HG03558 (cell line): ENCODE measurements around the gene C16orf92.
"Not testable (repeated sequence)": the region's sequence is repeated elsewhere in the genome, so short reads cannot be mapped to it uniquely, and the experiment has no call there.

Source experiments
- ATAC-seq: cut with Tn5 transposase; IDR thresholded peaks from one replicate; pipeline ENCODE4 v1.9.1; 2021; ENCODE audit warnings: moderate number of reproducible peaks; ENCODE audit not compliant: unreplicated experiment; ENCODE audit errors: extremely low read depth

The C16orf92 gene

DNA sequence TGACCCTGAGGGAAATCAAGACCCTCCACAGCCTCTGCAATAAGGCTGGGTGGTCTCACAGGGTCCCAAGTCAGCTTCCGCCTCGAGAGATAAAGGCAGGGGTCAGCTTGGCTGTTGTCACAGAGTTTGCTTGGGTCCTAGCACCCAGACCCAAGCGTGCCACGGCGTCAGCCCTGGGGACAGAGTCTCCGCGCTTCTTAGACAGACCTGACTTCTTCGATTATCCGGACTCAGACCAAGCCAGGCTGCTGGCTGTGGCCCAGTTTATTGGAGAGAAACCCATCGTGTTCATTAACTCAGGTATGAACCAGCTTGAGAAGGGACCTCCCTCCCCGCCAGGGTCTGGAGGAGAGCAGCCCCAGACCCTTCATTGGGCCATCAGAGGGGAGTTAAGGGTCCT lies 588 bp downstream of the C16orf92 start:
- ATAC-seq = no peak

- no peak for ATAC-seq
Measured at GRCh38 chr16:30024451-30024850, 1.5 kb downstream of the C16orf92 start.

DNA sequence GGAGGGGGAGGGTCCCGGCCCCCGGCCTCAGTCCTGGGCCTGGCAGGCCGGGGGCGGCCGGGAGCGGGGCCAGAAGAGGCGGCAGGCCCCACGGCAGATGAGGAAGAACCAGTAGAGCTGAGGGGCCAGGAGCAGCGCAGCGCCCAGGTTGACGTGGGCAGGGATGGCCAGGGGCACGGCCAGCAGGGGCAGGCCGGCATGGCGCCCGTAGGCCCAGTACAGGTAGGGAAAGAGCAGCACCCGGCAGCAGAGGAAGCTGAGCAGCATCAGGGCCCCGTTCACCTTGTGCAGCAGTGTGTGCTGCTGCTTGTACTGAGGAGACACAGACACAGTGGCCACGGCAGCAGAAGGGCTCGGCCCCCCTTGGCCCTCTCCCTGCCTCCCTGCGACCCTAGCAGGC lies 2.2 kb downstream of the C16orf92 start:
- no peak for ATAC-seq

DNA sequence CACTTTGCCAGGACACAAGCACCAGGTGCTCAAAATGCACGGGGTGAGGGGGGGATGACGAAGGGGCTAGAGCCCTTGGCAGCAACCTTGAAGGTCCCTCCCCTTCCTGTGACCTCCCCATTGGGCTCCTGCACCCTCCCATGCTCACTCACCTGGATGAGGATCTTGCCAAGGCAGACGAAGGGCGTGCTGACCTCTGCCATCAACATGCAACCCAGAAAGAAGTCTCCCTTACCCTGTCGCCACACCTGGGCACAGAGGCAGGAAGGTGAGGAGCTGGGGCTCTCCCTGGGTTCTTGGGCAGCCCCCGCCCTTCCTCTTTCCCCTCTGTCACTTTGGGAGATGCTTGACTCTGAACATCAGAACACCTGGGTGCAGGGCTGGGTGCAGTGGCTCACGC lies 2.6 kb downstream of the C16orf92 start:
- no peak for ATAC-seq

- ATAC-seq = no peak
Measured at GRCh38 chr16:30026449-30026848, 3.5 kb downstream of the C16orf92 start.

- ATAC-seq = no peak
Measured at GRCh38 chr16:30027588-30028437, 4.8 kb downstream of the C16orf92 start.

DNA sequence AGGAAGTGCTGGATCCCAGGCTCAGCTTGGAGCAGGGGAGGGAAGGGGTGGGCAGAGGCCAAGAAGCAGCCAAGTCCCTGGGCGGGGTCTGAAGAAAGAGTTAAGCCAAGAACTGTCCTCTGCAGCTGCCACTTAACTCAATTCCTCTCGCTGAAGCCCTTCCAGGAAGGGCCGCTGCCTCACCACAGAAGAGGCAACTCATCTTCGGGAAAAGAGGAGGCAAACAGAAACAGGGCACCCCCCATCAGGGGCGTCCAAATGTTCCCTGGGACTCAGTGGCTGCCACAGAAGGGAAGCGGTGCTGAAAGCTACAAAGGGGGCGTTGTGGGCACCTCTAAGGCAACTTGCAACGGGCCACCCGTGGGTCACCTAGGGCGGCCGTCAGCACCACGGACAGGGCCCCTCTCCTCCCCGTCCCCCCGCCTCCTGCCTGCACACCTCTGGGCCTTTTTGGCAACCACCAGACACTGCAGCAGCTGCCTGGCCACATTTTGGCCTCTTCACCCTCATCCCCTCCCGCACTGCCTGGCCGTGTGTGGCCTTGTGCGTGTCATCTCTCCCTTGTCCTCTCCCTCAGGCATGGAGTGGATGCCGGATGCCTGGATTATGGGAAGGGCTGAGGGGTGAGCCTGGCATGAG lies 5.6 kb downstream of the C16orf92 start:
- no peak for ATAC-seq

DNA sequence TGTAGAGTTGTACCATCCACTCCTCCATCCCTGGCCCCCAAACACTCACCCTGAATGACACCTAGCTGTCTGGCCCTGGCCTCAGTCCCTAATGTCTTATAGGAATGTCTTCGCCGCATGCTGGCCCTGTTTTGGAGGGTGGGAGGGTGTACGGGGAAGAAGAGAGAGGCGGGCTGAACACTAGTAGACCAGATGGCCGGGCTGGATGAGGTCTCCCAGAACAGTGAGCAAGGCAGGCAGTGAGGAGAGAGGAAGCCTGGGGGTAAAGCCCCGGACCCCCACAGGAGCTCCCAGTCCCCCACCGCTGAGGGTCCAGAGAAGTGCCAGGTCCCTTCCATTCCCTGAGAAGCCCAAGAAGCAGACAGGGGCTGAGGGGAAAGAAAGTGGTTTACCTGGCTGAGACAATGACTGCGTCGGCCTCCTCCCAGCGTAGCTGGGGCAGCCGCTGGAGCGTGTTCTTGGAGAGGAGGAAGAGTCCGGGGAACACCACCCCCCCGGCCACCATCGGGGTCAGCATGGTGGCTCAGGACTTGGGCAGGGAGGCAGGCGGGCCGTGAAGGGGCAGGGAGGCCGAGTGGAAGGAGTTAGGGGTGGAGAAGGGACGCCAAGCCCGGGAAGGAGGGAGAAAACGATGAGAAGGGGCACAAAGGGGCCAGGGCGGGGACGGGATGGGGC lies 7.2 kb downstream of the C16orf92 start:
- ATAC-seq = no peak

- no peak for ATAC-seq
Measured at GRCh38 chr16:30030841-30031413, 7.9 kb downstream of the C16orf92 start, which contains the start of gene TLCD3B. Gene TLCD3B (minus strand): TSS chr16:30031271. CDS start chr16:30030527, 744 bp downstream.

DNA sequence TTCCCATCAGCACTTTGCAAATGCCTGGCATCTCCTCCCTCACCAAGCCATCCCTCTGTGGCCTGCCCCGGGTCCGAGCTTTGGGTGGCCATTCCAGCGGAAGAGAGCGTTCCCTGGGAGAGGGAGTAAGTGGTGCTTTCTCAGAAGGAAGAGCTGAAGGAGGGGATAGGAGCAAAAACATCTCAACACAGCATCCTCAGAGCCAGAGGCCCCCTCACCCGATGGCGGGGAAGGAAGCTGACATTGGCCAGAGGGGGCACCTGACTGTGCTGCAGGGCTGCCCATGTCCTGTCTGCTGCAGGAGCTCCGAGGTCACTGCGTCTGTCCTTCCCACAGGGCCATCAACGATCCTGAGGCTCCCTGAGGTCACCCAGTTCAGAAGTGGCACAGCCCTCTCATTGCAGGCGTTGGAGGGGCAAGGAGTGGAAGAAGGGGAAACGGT lies 8.5 kb downstream of the C16orf92 start:
- no peak for ATAC-seq

- no peak for ATAC-seq
Measured at GRCh38 chr16:30032083-30032819, 9.3 kb downstream of the C16orf92 start.

- ATAC-seq = no peak
Measured at GRCh38 chr16:30033270-30033669, 10.3 kb downstream of the C16orf92 start.

DNA sequence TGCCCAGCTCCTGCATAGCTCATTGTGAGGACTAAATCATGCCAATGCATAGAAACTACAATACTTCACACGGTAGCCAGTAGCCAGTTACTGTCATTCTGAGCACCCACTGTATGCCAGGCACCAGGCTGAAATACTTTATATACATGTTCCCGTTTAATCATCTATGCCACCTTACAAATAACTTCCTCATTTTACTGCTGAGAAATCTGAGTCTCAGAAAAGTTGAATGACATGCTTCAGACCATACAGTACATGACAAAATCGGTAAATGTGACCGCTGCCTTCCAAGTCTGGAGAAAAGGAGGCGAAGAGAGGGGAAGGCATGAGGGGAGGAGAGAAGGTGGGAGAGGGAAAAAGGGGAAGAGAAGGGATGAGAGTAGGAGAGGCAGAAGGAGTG lies 17.2 kb downstream of the C16orf92 start:
- ATAC-seq = no peak

- ATAC-seq = not testable (repeated sequence)
Measured at GRCh38 chr16:30040690-30041089, 17.7 kb downstream of the C16orf92 start.

- ATAC-seq = no peak
Measured at GRCh38 chr16:30041841-30042240, 18.8 kb downstream of the C16orf92 start.

DNA sequence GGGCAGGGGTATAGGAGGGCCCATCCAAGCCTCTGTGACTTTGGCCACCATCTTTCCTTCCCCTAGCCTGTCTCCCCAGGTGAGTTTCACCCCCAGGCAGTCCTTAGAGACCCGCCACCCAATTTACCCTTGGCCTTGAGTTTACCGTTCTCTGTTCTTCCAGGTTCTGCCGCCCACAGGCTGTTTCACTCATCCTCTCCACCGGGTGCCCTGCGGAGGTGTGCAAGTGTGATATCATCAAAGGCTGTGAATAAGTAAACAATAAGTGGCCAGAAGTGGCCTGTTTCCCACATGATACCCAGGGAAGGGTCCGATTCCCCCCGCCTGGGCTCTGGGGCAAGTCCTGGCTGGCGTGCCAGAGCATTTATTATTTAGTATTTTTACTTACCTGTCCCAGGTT lies 23.2 kb downstream of the C16orf92 start:
- ATAC-seq = no peak

GRCh38 chr16:30046588-30046987 lies 23.6 kb downstream of the C16orf92 start:
- no peak for ATAC-seq

GRCh38 chr16:30049871-30050270 lies 26.9 kb downstream of the C16orf92 start:
- ATAC-seq = no peak

- no peak for ATAC-seq
Measured at GRCh38 chr16:30051518-30051917, 28.5 kb downstream of the C16orf92 start.
